Neural cell (in vitro differentiated cells): Measurements from ENCODE around the gene ZBTB32.

Experiments
- CTCF ChIP-seq: fragments of 450-650 bp; IDR thresholded peaks from 2 replicates; pipeline ENCODE4 v1.5.1; 2014; ENCODE audit warnings: antibody characterized with exemption, mild to moderate bottlenecking, moderate library complexity; ENCODE audit not compliant: poor library complexity, severe bottlenecking
- EP300 ChIP-seq: fragments of 450-650 bp; conservative IDR thresholded peaks from 2 replicates; pipeline ENCODE4 v1.6.1; 2014; ENCODE audit warnings: antibody characterized with exemption, mild to moderate bottlenecking, moderate library complexity; ENCODE audit not compliant: poor library complexity, severe bottlenecking
- EZH2 ChIP-seq: fragments of 200-600, 300-800 bp; shearing (Covaris generic), sonication (generic); IDR thresholded peaks from 2 replicates; pipeline ENCODE4 v1.6.1; 2014; ENCODE audit warnings: antibody characterized with exemption, low read length, borderline replicate concordance, mild to moderate bottlenecking; ENCODE audit not compliant: insufficient read depth, poor library complexity, severe bottlenecking
- MXI1 ChIP-seq: fragments of 450-650 bp; conservative IDR thresholded peaks from 2 replicates; pipeline ENCODE4 v1.6.1; 2014; ENCODE audit warnings: antibody characterized with exemption, mild to moderate bottlenecking; ENCODE audit not compliant: poor library complexity, severe bottlenecking
- POLR2AphosphoS5 ChIP-seq: IDR thresholded peaks from 2 replicates; pipeline ENCODE4 v1.6.1; 2012
- RAD21 ChIP-seq: fragments of 450-650 bp; conservative IDR thresholded peaks from 2 replicates; pipeline ENCODE4 v1.6.1; 2014; ENCODE audit warnings: antibody characterized with exemption, mild to moderate bottlenecking, moderate library complexity
- REST ChIP-seq: IDR thresholded peaks from 2 replicates; pipeline ENCODE4 v1.6.1; 2012; ENCODE audit warnings: borderline replicate concordance
- SMC3 ChIP-seq: fragments of 450-650 bp; conservative IDR thresholded peaks from 2 replicates; pipeline ENCODE4 v1.6.1; 2014; ENCODE audit warnings: antibody characterized with exemption, mild to moderate bottlenecking, moderate library complexity; ENCODE audit not compliant: poor library complexity
- TAF1 ChIP-seq: IDR thresholded peaks from 2 replicates; pipeline ENCODE4 v1.6.1; 2012; ENCODE audit warnings: low read depth

- TF ChIP-seq EZH2 (no peak), CTCF (no peak), SMC3 (no peak), MXI1 (no peak), EP300 (no peak), POLR2AphosphoS5 (no peak), TAF1 (no peak), RAD21 (no peak), REST (no peak)
Measured at GRCh38 chr19:35657904-35658700, 46.3 kb upstream of the ZBTB32 start.
